ENCODE data around the gene C21orf58.
A peak's percentile ranks its signal among the peaks of the same experiment; 100 is the strongest.

The C21orf58 gene

DNA sequence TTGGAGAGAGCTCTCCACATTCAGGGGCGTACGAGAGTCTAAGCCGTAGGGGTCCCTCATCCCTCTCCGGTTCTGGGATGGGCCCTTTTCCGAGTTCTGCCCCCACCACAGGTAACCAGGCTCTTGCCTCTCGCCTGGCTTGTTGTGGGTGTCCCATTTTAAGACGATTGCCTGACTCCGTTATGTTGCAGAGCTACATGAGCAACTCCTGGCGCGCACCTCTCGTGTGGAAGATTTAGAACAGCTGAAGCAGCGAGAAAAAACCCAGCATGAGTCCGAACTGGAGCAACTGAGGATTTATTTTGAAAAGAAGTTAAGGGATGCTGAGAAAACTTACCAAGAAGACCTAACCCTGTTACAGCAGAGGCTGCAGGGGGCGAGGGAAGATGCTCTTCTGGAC, 29.2 kb upstream of the C21orf58 start:
- DNase-seq (ENCODE audit: low spot score) = no peak

DNA sequence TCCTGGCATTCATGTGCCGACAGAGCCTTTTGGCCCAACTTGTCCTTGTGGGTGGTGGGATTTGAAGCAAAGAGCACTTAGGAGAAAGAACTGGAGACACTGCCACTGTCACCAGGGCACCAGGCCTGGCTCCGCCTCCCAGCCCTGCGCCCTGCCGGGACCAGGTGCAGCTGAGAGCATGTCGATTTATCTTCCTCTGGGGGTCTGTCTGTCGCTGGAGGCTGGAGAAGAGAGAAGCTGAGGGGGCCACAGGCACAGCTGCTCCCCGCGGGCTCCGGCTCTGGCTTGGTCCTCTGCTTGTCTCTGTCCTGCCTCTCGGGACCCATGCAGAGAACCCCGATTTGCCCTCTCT, 28.5 kb upstream of the C21orf58 start:
- no peak for DNase-seq (ENCODE audit: low spot score)

DNA sequence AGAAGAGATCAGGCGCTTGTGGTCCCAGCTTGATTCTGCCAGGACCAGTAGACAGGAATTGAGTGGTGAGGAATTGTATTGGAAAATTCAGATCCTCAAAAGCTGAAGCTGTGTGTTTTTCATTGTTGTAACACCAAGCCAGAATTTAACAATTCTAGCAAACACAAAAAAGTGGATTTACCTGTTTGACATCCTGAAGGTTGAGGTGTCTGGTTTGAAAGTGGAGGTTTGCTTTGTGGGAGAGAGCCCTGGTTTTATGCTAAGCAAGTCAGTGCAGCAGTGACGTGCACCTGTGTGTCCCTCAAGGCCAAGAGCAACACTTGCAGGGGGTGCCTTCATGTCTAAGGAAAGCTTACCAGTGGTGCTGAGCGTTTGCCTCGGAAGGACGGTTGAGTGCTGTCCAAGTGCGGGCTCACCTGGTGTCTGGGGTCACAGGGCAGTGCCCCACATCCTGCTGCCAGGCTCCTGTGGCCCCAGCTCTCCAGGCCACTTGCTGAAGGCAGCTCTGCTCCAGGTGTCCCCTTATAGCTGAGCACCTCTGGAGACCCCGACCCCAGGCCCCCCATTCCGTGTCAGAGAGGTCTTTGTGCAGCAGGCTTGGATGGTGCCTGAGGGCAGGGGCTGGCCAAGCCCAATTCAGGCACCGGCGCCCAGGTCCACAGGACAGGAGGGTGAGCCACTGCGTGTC, 27.9 kb upstream of the C21orf58 start:
- DNase-seq (ENCODE audit: low spot score) = no peak

DNA sequence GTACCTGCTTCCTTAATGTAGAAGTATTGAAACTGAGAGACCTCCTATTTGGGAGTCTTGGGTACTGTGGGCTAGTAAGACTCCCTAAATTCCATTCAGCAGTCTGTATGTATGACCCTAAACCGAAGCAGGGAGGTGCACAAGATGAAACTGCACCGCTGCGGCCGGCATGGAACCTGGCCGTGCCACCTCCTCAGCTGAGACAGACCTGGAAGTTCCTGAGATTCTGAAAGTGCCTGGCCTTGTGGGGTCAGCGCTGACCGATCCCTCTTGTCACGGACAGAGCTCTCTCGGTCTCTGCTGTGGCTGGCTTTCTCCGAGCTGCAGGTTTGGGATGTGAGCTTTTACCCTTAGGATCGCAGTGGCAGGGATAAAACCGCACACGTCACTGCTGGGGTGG, 27.3 kb upstream of the C21orf58 start:
- no peak for DNase-seq (ENCODE audit: low spot score)

DNA sequence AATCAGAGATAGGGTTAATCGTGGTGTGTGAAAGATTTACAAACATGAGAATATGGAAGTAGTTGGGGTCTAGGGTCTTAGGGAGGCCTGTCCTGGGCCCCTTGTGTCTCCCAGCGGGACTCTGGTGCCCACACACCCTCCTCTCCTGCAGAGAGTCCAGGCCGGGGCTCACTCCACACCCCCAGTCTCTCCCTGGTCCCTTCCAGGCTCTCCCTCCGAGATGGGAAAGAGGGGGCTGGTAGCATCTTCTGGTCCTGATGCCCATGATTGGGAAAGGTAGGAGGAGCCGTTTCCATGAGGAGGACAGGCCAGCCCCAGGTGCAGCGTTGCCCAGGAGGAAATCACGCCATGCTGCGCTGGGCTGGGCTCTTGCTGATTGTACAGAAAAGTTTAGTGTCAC, 26.9 kb upstream of the C21orf58 start:
- no peak for DNase-seq (ENCODE audit: low spot score)

DNA sequence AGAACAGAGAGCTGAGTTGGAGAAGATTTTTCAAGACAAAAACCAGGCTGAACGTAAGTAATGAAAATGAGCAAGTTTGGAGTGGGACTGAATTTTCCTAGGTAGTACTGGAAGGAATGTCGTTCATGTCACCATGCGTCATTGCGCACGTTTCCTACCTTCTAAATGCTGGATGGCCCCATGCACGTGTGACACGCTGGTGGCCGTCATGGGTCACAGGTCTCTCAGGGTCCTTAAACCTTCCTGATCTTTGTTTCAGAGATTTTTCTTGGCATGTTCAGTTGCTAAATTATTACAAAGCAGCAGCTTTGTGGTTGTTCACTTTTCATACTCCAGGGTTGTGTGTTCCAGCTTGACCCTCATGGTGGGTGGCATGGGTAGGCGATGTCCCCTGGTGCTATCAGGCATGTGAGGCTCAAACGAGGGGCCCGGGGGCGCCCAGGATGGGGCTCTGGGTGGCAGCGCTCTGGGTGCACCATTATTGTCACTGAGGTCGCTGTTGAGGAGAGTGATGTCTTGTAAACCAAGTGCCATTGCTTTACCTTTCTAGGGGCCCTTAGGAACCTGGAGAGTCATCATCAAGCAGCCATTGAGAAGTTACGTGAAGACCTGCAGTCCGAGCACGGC, 25.6 kb upstream of the C21orf58 start:
- no peak for DNase-seq (ENCODE audit: low spot score)

DNA sequence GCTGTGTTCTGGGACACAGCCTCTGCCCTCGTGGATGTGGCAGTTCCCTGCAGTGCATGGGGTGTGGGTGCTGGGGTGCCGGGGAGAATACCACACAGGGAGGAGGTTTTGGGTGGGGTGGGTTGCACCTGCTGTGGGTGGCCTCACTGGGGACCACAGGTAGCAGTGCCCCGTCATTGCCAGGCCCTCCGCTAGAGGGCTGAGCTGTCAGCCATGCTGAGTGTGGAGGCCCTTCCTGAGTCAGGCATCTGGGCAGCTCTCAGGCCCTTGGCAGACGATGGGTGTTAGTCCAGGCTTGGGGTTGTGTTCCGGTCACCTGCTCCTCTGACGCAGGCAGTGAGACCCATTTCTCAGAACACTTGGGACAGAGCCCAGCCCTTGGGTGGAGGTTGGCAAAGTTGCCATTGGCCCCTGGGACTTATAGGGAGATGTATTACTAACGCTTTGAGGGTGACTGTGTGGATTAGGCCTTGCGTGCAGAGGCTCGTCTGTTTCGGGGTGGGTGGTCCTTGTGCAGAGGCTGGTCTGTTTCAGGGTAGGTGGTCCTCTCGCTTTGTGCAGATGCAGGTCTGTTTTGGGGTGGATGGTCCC, 24.2 kb upstream of the C21orf58 start:
- DNase-seq (ENCODE audit: low spot score) = no peak

DNA sequence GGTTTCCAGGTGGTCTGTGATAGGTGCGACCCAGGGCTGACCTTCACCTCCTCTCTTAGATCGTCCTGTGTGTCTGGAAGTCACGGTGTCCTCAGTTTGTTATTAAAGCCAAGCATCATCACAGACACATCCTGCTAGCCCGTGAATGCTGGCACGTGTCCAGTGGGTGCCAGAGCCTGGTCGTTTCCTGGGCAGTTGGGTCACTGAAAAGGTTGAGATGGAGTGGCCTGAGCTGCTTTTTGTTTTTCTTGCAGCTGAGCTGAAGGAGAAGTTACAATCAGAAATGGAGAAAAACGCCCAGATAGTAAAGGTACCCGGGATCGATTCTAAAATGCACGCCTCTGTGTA, 23.5 kb upstream of the C21orf58 start:
- DNase-seq (ENCODE audit: low spot score) = no peak

DNA sequence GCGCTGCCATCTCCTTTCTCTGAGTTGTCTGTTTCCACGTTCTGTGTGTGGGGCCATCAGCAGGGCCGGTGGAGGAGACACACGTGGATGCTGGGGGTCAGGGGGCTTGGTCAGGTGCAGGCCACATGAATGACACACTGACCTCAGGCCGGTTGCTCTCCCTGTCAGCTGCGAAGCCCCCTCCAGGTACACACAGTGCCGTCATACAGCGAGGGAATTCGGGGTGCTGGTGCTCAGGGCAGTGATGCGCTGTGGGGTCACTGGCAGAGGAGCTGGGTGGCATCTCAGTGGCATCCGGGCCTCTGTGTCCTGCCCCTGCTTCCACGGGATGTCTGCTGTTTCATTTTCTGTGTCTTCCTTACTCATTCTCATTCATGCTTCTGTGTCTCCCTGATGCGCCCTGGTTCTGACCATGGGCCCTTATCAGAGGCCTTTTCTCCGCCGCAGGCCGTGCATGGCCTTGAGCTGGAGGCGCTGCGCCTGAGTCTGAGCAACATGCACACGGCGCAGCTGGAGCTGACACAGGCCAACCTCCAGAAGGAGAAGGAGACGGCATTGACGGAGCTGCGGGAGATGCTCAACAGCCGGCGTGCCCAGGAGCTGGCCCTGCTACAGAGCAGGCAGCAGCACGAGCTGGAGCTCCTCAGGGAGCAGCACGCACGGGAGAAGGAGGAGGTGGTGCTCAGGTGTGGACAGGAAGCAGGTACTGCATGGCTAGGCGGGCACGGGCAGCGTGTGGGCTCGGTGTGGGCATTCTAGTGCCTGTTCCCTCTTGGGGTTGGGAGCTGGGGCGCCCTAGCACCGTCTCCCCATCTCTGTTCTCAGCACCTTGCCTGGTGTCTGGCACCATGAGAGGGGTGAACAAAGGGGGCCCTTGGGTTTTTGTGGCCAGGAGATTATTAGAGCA, 22.9 kb upstream of the C21orf58 start:
- DNase-seq (ENCODE audit: low spot score) = no peak

DNA sequence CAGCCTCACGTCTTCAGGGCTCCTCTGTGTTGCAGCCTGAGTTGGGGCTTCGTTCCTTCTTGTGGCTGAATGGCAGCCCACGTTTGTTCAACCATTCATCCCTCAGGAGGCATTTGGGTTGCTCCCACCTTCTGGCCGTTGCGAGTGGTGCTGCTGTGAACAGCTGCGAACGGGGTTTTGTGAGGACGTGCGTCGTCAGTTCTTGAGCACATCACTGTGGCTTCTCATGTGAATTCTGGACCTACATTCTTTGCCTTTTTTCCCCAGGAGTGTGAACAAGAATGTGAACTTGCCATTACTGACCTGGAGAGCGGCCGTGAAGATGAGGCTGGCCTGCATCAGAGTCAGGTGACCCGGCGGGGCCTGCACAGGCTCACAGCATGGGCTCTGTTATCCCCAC, 22.2 kb upstream of the C21orf58 start:
- no peak for DNase-seq (ENCODE audit: low spot score)

DNA sequence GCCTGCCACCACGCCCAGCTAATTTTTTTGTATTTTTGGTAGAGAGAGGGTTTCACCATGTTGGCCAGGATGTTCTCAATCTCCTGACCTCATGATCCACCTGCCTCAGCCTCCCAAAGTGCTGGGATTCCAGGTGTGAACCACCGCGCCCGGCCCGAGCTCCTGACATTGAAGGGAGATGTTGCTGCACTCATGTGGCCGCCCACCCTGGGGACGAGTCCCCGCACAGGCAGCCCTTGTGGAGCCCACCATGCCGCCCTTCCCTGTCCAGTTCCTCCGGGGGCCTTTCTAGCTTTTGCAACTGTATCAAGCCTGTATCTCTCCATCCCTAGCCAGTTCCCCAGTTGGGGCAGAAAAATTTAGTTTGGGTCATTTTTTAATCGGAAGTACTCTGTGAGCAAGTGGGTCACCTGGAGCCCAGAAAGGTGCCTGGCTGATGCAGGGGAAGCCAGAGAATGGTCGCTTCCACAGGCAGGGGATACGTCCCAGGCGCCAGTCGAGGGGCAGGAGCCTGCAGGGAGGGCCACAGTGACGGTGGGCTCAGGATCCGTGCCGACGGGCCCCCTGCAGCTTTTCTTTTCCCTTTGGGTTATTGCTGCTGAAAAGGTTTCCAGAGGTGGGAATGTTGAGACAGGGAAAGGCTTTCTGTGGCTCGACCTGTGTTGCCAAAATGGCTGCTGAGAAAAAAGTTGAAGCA, 20.7 kb upstream of the C21orf58 start:
- no peak for DNase-seq (ENCODE audit: low spot score)

DNA sequence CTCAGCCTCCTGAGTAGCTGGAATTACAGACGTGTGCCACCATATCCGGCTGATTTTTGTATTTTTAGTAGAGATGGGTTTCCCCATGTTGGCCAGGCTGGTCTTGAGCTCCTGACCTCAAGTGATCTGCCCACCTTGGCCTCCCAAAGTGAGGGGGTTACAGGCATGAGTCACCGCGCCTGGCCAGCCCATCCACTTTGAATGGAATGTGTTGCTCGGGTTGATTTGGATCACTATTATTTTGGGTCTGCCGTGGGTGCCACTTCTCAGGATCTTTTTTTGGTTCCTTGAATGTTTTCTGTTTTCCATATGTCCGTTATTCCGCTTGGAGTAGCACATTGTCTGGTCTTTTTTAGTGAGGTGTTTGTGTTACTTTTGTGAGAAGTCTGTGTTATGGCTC, 17.3 kb upstream of the C21orf58 start:
- DNase-seq (ENCODE audit: low spot score) = no peak

DNA sequence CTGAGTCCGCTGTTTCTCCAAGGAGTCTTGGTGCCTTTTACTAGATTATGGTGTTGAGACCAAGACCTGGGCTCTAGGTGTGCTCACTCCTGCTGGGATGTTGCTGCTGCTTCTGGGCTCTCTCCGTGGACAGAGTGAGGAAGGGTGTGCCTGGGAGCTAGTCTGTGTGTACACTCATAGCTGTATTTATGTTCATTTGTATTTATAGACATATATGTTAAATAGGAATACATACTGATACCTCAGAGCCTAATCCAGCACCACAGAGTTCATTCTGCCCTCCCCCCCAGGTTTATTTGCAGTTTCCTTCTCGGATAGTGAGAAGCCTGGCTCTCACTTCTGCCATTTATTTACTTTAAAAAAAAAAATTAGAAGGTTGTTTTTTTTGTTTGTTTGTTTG, 12.9 kb upstream of the C21orf58 start:
- no peak for DNase-seq (ENCODE audit: low spot score)

DNA sequence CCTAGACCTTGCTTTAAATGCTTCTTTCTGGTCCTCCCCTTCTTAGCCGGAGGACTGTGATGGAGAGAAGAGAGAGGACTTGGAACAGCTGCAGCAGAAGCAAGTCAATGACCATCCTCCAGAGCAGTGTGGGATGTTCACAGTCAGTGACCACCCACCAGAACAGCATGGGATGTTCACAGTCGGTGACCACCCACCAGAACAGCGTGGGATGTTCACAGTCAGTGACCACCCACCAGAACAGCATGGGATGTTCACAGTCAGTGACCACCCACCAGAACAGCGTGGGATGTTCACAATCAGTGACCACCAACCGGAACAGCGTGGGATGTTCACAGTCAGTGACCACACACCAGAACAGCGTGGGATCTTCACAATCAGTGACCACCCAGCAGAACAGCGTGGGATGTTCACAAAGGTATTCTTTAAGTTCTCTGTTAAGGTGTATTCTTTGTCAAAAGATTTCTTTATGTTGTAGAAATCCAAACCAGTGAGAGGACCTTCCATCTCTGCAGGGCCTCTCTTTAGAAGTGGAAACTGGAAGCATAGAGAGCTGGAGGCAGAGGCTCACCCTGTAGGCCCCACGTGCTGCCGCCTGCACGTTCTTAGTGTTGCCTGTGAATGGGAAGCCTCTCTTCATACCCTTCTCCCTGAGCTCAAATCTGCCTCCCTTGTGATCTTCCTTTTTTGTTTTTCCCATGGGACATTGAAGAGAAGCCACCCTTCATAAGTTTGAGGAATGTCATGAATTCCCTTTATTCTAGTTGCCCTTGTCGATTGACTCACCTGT, 10.9 kb upstream of the C21orf58 start:
- DNase-seq (ENCODE audit: low spot score) = no peak

DNA sequence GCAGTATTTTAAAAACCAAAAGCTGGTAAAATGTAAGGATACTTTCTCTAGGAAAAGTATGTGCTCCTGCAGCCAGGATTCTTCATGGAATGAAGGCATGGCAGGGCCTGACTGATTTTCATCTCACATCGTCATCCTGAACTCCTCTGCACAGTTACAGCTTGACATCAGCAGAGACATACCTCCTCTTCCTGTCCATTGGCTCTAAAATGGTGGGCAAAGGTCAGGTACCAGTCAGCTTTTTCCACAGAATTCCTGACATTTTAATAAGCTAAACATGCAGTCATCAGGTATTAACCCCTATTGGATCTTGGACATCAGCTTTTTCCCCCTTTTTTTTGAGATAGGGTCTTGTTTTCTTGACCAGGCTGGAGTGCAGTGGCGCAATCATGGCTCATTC, 6.1 kb upstream of the C21orf58 start:
- no peak for DNase-seq (ENCODE audit: low spot score)

DNA sequence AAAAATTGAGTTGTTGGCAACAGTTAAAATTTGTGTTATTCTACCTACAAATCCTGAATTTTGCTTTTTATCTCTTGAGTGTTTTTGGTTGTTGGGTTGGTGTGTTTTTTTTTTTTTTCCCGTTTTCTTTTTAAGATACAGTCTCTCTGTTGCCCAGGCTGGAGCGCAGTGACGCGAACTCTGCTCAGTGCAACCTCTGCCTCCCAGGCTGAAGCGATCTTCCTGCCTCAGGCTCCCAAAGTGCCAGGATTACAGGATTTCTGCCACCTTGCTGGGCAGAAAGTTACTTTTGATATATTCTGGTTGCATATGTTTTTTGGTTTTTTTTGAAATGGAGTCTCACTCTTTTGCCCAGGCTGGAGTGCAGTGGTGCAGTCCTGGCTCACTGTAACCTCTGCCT, 4.5 kb upstream of the C21orf58 start:
- DNase-seq (ENCODE audit: low spot score) = no peak

DNA sequence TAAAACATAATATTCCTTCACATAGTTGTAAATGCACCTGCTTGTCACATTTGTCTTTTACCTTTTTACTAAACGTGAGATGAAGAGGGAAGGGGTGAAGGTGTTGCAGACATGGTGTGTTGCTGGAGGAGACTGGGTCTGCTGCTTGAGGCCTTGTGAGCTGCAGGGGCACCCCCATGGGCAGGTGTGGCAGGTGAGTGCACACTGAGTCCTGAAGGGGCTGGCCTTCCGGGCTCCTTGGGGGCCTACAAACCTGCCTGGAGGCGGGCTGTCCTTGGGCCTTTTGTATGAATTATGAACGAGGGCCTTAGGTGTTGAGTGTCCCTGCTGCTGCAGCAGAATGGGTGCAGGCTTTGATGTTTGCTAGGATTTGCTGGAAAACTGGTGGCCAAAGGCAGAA, 4.0 kb upstream of the C21orf58 start:
- no peak for DNase-seq (ENCODE audit: low spot score)

DNA sequence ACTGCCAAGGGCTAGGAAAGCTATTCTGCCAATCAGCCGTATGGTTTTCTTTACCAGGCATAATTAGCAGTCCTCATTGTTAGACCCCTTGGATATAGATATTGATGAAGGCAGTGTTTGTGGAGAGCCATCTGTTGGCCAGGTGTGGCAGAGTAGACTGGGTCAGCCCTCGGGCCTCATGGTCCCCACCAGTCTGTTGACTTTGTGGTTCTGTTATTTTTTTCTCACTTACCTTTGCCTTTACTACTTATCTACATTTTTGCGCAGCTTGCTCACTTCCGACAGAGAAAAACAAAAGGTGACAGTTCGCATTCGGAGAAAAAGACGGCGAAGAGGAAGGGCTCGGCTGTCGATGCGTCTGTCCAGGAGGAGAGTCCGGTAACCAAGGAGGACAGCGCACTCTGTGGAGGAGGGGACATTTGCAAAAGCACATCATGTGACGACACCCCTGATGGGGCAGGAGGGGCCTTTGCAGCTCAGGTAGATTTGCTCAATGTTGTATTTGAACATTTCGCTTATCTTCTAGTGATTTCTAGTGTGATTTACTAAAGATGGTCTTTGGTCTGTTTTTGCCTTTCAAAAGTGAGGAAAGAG, 2.5 kb upstream of the C21orf58 start:
- no peak for DNase-seq (ENCODE audit: low spot score)

DNA sequence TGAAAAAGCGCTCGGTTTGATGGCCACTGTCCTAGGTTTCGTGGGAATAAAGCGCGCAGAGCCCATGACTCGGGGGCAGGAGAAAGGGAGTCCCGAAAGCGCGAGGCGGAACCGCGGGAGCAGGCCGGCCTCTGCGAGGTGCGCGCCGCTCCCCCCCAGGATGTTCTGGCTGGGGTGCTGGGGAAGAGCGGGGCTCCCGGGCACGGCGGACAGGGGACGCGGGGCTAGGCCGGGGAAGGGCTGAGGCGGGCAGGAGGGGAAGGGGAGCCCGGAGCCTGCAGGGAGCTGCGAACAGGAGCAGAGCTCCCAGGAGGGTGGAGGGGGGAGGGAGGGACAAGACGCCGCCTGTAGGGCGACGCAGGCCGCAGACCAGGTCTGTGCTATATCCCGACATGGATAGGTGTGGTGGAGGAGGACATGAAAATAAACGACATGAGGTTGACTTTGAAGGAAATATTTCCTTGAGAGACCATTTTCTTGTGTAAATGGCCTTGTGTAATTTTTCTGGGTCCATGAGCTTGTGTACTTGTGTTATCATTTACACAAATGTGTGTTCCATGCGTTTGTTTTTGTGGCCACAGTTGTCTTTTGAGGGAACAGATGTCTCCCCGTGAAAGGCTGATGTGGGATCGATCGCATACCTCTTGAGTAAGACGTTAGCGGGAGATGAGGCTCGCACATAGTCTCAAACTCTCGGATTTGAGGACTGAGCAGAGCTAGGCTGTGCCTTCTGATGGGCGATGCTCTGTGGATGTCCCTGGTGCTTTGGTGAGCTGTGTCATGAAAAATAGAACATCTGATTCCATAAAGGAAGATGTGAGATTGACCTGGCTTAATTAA, 1.6 kb upstream of the C21orf58 start:
- DNase-seq (ENCODE audit: low spot score) = peak; percentile 68

DNA sequence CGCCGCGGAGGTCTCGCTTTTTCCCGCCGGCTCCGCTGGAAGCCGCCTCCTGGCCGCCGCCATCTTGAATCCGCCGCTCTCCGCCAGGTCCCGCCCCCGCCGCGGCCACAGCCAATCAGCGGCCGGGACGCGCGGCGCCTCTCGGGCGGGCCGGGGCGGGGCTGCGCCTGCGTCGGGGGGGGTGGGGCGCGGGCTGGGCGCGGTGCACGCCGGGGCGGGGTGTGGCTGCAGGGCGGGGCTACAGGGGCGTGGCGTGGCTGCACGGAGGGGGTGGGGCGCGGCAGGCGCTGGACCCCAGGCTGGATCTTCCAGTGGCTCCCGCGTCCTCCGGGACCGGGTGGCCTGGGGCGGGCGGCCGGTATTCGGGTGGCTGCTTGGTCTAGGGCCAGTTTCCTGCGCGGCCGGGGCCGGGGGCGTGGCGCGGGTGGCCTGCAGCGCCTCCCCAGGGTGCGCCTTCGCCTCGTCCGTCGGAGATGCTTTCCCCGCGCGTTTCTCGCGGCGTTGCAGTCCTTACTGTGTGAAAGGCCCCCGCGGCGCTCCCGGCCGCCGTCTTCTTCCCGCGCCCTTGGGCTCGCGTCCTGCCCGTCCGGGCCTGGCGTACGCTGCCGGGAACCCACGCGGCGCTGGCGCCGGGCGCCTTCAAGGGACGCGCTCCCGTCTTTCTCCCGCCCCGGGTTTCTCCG, 861 bp upstream of the C21orf58 start:
- DNase-seq (ENCODE audit: low spot score) = peak; percentile 74
